Stimulated activated naive CD8-positive, alpha-beta T cell treated with anti-CD3 and anti-CD28 coated beads, Interleukin-15, Interleukin-2, amounts not matched to agents 100 U/mL and 50 U/mL, for 24 hours (primary cell): ENCODE data around the gene PDCD11.

Experiments
- ATAC-seq: fragments of 150-1000 bp; cut with Tn5 transposase; one replicate; pipeline ENCODE4 v1.10.0; 2021
- DNase-seq: peaks from one replicate; pipeline ENCODE4 v3.0.0; 2021

PDCD11 gene

GRCh38 chr10:103417601-103418000 is 21.2 kb downstream of the PDCD11 start:
- ATAC-seq (no peak), DNase-seq (no peak)

- ATAC-seq = no peak
These were observed 22.7 kb downstream of the PDCD11 start for GRCh38 chr10:103419101-103419500.

GRCh38 chr10:103423748-103424147 is 27.3 kb downstream of the PDCD11 start:
- DNase-seq = no peak
- no peak for ATAC-seq

More at GRCh38 chr10:103419101-103419500, 22.7 kb downstream of the PDCD11 start:
- DNase-seq = no peak

GRCh38 chr10:103427866-103428265 is 31.4 kb downstream of the PDCD11 start:
- DNase-seq (no peak), ATAC-seq (no peak)

- no peak for DNase-seq
- ATAC-seq = no peak
These were observed 32.7 kb downstream of the PDCD11 start for GRCh38 chr10:103428989-103429643.

- DNase-seq (no peak), ATAC-seq (no peak)
These were observed 33.2 kb downstream of the PDCD11 start for GRCh38 chr10:103429647-103430046.

- DNase-seq (no peak), ATAC-seq (no peak)
These were observed 35.5 kb downstream of the PDCD11 start for GRCh38 chr10:103431902-103432301.

GRCh38 chr10:103433858-103434257 is 37.4 kb downstream of the PDCD11 start:
- ATAC-seq (no peak), DNase-seq (no peak)

- ATAC-seq (no peak), DNase-seq (no peak)
These were observed 43.4 kb downstream of the PDCD11 start for GRCh38 chr10:103439776-103440175.

GRCh38 chr10:103440416-103440815 is 44.0 kb downstream of the PDCD11 start:
- DNase-seq (no peak), ATAC-seq (no peak)

- ATAC-seq = no peak
- no peak for DNase-seq
These were observed 44.8 kb downstream of the PDCD11 start for GRCh38 chr10:103441206-103441605.

GRCh38 chr10:103441611-103442010 is 45.2 kb downstream of the PDCD11 start:
- ATAC-seq = no peak

GRCh38 chr10:103442031-103442461 is 45.6 kb downstream of the PDCD11 start:
- ATAC-seq = no peak
- no peak for DNase-seq

More at GRCh38 chr10:103441611-103442010, 45.2 kb downstream of the PDCD11 start:
- DNase-seq = no peak

GRCh38 chr10:103443475-103444185 is 47.2 kb downstream of the PDCD11 start:
- DNase-seq (no peak), ATAC-seq (no peak)

GRCh38 chr10:103444478-103444877 is 48.1 kb downstream of the PDCD11 start:
- DNase-seq (no peak), ATAC-seq (no peak)

GRCh38 chr10:103445366-103445765 is 48.9 kb downstream of the PDCD11 start:
- no peak for ATAC-seq
- no peak for DNase-seq

- DNase-seq (no peak), ATAC-seq (no peak)
These were observed 49.5 kb downstream of the PDCD11 start for GRCh38 chr10:103445767-103446567.

GRCh38 chr10:103447187-103447586 is 50.8 kb downstream of the PDCD11 start:
- no peak for DNase-seq
- ATAC-seq = no peak

- no peak for DNase-seq
- ATAC-seq = no peak
These were observed 52.3 kb downstream of the PDCD11 start for GRCh38 chr10:103448746-103449145.

GRCh38 chr10:103449208-103450144 is 53.0 kb downstream of the PDCD11 start:
- DNase-seq (no peak), ATAC-seq (no peak)

- no peak for ATAC-seq
- no peak for DNase-seq
These were observed 53.8 kb downstream of the PDCD11 start for GRCh38 chr10:103450201-103450695.
